ENCODE measurements around the gene VPS45.
"Not testable (repeated sequence)": the region's sequence is repeated elsewhere in the genome, so short reads cannot be mapped to it uniquely, and the experiment has no call there.

Gene VPS45

GRCh38 chr1:150183061-150183460 lies 115.5 kb downstream of the VPS45 start:
- no peak for DNase-seq (ENCODE audit: extremely low read depth, low read depth)
- no peak for TF ChIP-seq CTCF (IDR thresholded peaks at IDR 0.05; ENCODE audit: low read depth, low read length, missing control alignments)

GRCh38 chr1:150185481-150185880 lies 117.9 kb downstream of the VPS45 start:
- H3K4me3 ChIP-seq (replicated peaks; ENCODE audit: low read depth, low read length): no peak overlapping the region
- no peak for TF ChIP-seq CTCF (IDR thresholded peaks at IDR 0.05; ENCODE audit: low read depth, low read length, missing control alignments)
- no peak for DNase-seq (ENCODE audit: extremely low read depth, low read depth)

More at GRCh38 chr1:150183061-150183460, 115.5 kb downstream of the VPS45 start:
- no peak overlapping the region for H3K4me3 ChIP-seq (replicated peaks; ENCODE audit: low read depth, low read length)

GRCh38 chr1:150186438-150186788 lies 118.8 kb downstream of the VPS45 start:
- DNase-seq (ENCODE audit: extremely low read depth, low read depth); H3K4me3 ChIP-seq (replicated peaks; ENCODE audit: low read depth, low read length): not testable (repeated sequence)

- H3K4me3 ChIP-seq (replicated peaks; ENCODE audit: low read depth, low read length): no peak overlapping the region
- no peak for DNase-seq (ENCODE audit: extremely low read depth, low read depth)
- TF ChIP-seq CTCF (IDR thresholded peaks at IDR 0.05; ENCODE audit: low read depth, low read length, missing control alignments): peak; percentile 34
These were observed 119.4 kb downstream of the VPS45 start for GRCh38 chr1:150186789-150187559.

GRCh38 chr1:150187560-150187931 lies 120.0 kb downstream of the VPS45 start:
- peak; percentile 1 for TF ChIP-seq CTCF (IDR thresholded peaks at IDR 0.05; ENCODE audit: low read depth, low read length, missing control alignments)
- no peak for DNase-seq (ENCODE audit: extremely low read depth, low read depth)
- no peak overlapping the region for H3K4me3 ChIP-seq (replicated peaks; ENCODE audit: low read depth, low read length)

- no peak for TF ChIP-seq CTCF (IDR thresholded peaks at IDR 0.05; ENCODE audit: low read depth, low read length, missing control alignments)
- no peak overlapping the region for H3K4me3 ChIP-seq (replicated peaks; ENCODE audit: low read depth, low read length)
- no peak for DNase-seq (ENCODE audit: extremely low read depth, low read depth)
These were observed 124.4 kb downstream of the VPS45 start for GRCh38 chr1:150192012-150192411.

GRCh38 chr1:150194381-150195031 lies 126.9 kb downstream of the VPS45 start:
- no peak for TF ChIP-seq CTCF (IDR thresholded peaks at IDR 0.05; ENCODE audit: low read depth, low read length, missing control alignments)
- no peak for DNase-seq (ENCODE audit: extremely low read depth, low read depth)
- H3K4me3 ChIP-seq (replicated peaks; ENCODE audit: low read depth, low read length): no peak overlapping the region

Measured in HFF-Myc (cell line).